GM21528 (cell line): ENCODE measurements around the gene DCST2.

Experiments
- ATAC-seq: cut with Tn5 transposase; IDR thresholded peaks from one replicate; pipeline ENCODE4 v1.9.1; 2021; ENCODE audit warnings: mild to moderate bottlenecking, moderate library complexity; ENCODE audit not compliant: unreplicated experiment, low FRiP score

Gene DCST2

GRCh38 chr1:155033524-155033923 lies at the start of gene DCST2, which contains the start of gene DCST1:
DCST2 (minus strand) TSS chr1:155033781; CDS start chr1:155033701, 80 bp downstream.
DCST1 (plus strand) TSS chr1:155033824; CDS start chr1:155034037, 213 bp downstream.
- ATAC-seq = no peak

DNA sequence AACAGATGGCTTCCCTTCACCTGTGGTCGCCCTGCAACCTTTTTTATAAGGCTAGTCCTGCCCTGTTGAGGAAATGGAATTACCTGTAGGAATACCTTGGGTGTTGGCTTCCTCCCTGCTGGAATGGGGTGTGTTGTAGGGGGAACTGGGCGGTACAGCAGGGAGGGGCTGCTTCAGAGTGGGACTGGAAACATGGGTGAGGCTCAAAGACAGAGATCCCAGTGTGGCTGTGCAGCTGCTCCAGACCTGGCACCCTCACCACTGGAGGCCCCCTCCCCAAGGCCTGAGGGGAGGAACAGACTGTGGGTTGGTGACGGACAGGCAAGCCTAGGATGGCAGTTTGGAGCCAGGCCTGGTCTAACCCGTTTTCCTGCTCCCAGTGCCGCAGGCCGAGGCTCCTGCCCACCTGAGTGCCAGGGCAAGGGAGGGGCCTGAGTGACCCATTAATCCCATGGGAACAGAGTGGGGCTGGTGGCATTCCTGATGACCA lies 49.5 kb upstream of the DCST2 start:
- no peak for ATAC-seq

GRCh38 chr1:155082301-155083051 lies 48.9 kb upstream of the DCST2 start:
- no peak for ATAC-seq

DNA sequence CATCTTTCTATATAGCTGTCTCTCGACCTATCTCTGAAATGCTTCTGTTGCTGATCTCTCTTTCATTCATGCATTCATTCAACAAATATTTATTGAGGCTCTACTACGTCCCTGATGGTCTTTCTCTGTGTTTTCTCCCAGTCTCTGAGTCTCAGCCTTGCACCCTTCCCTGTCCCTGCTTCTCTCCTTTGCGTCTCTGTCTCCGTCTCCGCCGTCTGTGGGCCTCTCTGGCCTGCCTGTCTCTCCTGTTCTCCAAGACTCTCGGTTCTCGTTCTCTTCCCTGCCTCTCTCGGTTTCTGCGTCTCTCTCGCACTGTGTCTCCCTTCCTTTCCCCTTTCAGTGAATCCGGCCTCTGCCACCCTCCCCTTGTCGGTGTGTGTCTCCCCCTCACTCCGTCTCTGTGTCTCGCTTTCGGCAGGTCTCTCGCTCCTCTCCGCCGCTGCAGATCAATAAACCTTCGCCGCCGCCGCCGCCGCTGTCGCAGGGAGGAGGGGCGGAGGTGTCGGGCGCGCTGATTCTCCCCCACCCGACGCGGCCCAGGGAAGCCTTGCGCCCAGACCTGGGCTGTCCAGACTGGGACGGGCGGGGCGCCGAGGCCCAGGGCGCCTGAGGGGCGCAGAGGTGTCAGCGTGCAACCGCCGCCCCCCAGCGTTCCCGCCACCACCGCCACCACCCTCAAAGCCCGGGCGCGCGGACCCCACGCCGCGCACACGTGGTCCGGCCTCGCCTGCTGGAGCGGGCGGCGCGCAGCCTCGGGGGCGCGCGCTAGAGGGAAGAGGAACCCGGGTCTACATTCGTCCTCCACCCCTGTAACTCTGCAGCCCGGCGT lies 48.1 kb upstream of the DCST2 start:
- ATAC-seq = no peak

DNA sequence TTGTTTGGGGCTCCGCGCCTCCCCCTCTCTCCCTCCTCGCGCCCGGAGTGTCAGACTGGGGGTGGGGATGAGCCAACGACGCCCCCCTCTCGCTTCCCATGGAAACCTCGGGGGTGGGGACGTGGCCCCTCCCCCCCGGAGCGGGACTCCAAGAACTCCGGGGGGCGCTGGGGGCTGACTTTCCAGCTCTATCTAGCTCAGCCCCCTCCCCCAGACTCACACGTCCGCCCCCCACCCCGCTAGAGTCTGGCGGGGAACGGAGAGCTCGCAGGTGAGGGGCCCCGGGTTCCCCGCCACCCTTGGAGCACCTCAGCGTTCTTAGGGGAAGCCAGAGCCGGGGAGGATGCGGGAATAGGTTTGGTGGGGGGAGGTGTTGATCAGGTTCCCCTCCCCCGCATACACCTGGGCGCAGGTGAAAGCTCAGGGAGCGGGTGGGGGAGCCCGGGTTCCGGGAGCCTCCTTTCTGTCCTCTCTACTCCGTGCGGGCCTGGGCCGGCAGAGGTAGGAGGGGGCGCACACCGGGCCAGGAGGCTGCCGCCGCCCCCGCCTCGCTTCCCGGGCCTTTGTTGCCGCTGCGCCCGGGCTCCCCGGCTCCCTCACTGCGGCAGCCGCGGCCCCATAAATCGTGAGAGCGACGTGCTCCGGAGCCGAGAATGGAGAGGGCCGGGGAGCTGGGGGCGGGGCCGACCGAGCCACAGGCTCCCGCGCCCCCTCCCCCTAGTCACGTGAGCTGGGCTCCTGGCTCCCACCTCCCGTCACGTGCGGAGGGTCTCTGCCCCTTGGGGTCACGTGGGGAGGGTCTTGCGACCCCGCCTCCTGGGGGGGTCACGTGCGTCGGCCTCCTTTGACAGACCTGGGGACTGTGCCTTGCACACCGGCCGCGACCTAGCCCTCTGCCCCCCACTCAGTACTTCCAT lies 47.0 kb upstream of the DCST2 start:
- no peak for ATAC-seq

- no peak for ATAC-seq
Measured at GRCh38 chr1:155079487-155080311, 46.1 kb upstream of the DCST2 start.

DNA sequence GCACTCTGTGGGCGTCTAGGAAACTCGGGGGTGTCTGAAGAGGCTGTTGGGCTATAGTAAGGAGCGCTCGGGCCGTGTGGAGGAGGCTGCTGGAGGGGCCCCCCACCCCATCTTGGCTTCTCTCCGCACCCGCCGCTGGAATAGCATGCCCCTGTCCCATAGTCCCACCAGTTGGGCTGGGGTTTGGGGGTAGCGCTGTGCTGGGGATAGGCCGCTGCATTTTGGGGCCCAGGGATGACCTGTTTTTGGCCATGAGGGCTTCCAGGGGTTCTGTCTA lies 45.6 kb upstream of the DCST2 start:
- ATAC-seq = no peak

GRCh38 chr1:155078469-155079209 lies 45.1 kb upstream of the DCST2 start, which contains the start of gene EFNA3:
EFNA3 (plus strand) TSS chr1:155078837; CDS start chr1:155078942, 105 bp downstream.
- ATAC-seq = no peak

DNA sequence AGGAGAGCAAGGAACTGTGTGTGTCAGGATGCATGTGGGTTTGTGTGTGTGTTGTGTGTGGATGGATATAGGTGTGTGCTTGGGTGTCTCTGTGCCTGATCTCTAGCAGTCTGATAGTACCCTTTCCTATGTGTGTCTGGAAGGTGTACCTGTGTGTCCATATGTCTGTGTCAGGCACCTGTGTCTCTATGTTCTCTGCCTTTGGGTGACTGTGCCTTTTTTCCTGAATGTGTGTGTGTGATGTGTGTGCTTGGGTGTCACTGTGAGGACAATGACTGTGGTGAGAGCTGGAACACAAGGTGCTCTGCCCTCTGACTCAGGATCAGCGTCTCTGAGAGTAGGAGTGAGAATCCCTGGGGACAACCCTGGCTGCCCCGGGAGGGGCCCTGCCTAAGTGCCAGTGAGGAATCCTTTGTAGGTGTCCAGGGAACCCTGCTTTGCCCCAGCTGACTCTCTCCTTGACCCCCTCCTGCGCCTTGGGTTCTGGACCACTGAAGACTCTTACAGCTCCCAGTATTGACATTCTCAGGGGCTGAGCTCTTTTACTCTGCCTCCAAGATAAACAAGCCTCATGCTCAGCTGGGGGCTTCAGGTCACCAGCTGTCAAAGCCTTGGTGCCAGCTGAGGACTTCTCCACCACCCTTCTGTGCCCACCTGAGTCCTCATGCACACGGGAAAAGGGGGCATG lies 44.3 kb upstream of the DCST2 start:
- no peak for ATAC-seq

DNA sequence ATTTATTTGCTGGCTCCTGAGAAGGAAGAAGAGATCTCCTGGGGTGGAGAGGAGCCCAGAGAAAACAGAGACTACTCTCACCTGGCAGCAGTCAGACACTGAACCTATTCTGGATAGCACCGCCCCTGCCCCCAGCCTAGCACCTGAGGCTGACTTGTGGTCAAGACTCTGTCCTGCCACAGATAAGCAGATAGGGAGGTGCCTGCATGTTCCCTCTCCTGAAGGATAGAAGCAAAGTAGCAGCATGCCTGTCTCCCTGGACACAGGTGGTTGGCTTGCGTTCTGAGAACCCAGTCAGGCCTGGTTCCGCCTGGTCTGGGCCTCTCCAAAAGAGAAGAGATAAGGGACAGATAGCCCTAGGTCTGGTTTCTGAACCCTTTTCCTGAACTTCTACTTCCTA lies 43.8 kb upstream of the DCST2 start:
- ATAC-seq = no peak

GRCh38 chr1:155076371-155076770 lies 42.8 kb upstream of the DCST2 start:
- ATAC-seq = no peak

DNA sequence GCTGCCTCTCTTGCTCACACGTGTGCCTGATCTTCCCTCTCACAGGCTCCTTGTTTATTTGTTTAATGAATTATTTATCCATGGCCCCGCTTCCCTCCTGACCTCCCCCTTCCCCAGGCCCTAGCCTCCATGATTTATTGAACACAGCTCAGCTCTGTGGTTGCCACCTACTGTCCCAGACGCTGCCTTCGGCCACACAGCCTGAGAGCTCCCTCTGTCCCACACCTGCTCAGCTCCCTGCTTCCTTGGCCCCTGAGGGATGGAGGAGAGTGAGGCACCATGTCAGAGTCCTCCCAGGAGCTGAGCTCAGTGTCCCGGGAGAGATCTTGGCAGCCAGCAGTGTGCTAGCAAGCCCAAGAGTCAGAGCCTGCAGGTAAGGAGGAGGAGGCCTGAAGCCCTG lies 42.0 kb upstream of the DCST2 start:
- ATAC-seq = no peak

DNA sequence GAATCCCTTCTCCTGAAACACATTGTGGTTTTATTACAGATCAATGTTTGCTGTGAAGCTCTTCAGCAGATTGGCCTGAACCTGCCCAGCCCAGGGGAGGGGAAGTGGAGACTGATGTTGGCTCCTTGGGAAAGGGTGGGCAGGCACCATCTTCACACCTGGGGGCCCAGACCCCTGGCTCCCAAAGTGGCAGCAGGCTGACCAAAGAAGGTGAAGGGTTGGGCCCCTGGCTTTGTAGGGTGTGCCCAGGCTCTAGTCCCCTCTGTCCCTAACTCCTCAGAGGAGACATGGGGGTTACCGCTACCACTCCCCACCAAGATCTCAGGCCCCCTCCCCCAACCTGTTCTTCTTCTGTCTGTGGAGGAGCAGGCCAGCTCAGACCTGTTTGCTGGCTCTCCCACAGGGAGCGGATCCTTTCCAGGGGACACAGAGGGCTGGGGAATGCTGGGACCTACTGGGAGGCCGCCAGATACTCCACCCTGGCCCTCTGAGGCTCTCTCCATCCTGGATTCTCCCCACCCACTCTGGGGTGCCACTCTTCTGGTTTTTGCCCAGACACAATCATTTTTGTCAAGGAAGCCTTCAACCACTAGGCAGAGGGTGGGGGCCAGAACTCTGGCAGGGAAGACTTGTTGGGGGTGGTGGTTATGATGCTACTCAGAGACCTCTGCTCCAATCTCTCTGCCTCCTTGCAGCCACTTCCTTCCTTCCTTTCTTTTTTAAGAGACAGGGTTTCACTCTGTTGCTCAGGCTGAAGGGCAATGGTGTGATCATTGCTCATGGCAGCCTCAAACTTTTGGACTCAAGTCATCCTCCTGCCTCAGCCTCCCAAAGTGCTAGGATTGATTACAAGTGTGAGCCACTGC lies 40.0 kb upstream of the DCST2 start:
- no peak for ATAC-seq

- ATAC-seq = no peak
Measured at GRCh38 chr1:155072531-155073289, 39.1 kb upstream of the DCST2 start.

DNA sequence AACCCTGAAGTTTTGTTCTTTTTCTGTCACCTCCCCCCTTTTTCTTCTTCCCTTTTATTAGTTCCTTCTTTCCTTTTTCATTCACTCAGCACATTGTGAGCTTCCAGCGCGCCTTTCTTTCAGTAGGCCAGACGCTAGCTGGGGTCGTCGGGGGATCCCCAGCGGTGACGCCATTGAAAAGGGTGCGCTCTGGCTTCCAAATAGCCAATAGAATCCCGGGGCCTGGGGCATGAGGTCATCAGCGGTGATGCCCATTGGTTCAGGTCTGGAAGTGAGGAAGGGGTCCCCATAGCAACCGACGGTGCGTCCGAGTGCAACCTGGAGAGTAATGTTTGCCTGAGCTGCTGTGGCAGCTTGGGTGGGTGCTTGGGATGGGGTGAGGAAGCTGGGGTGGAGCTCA lies 38.1 kb upstream of the DCST2 start:
- no peak for ATAC-seq

DNA sequence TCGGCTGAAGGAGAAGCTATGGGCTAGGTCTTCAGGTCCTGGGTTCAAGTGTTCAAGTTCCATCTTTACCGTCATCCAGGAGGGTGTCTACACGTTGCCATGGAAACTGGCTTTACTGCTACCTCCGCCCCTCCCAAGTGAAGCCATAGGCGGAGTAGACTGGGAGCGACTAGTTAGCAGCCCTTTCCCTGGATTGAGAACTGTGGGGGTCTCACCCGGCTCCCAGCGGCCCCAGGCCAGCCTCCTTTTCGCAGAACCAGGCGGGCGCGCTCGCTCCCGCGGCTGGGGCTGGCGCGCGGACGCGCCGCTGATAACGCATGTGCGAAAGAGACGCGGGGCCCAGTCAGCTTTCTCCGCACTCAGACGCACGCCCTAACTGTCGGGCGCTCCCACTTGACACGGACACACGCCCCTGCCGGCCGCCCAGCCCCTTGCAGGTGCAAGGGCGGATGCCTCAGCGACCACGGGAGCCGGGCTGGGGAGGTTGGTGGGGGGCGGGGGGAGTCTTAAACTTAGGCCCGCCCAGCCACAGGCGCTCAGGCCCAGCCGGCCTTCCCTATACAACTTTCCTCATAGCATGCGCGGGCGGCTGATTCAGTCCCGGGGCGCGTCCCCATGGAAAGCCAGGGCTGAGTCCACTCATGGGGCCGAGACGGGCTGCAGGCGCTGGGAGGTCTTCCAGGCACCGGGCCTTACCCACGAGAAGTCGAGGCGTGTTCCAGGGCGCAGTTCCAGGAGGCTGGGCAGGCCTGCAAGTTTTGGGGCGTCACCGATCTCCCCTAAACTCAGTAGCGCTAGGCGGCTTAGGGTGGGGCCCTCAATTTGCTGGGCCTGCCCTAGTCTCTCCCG lies 37.4 kb upstream of the DCST2 start:
- no peak for ATAC-seq
